Brain pericyte (primary cell): ENCODE measurements around the gene USP17L15.
"Not testable (repeated sequence)": the region's sequence is repeated elsewhere in the genome, so short reads cannot be mapped to it uniquely, and the experiment has no call there.

Experiments used
- DNase-seq: peaks from one replicate; pipeline ENCODE4 v3.0.0-alpha.2; 2012; ENCODE audit warnings: low read depth, low spot score

The USP17L15 gene, protein sequence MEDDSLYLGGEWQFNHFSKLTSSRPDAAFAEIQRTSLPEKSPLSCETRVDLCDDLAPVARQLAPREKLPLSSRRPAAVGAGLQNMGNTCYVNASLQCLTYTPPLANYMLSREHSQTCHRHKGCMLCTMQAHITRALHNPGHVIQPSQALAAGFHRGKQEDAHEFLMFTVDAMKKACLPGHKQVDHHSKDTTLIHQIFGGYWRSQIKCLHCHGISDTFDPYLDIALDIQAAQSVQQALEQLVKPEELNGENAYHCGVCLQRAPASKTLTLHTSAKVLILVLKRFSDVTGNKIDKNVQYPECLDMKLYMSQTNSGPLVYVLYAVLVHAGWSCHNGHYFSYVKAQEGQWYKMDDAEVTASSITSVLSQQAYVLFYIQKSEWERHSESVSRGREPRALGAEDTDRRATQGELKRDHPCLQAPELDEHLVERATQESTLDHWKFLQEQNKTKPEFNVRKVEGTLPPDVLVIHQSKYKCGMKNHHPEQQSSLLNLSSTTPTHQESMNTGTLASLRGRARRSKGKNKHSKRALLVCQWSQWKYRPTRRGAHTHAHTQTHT

DNA sequence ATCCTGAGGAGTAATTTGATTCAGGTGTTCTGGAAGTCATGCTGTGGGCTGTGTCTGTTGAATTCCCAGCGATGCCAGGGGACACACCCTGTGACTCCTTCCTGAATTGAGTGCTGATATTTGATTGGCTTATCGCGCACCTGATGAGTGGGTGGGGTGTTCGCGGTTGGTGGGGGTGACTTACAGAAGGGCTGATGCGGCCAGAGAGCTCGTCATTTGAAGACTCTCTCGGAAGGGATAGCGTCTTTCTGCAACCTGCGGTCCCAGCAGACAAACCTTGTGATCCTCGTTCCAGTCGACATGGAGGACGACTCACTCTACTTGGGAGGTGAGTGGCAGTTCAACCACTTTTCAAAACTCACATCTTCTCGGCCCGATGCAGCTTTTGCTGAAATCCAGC is at the start of gene USP17L15:
Gene USP17L15, plus strand, starts transcription at position 301 of the 400 bp plus-strand sequence. Its CDS starts 0 bp downstream, at position 301.
- not testable (repeated sequence) for DNase-seq

DNA sequence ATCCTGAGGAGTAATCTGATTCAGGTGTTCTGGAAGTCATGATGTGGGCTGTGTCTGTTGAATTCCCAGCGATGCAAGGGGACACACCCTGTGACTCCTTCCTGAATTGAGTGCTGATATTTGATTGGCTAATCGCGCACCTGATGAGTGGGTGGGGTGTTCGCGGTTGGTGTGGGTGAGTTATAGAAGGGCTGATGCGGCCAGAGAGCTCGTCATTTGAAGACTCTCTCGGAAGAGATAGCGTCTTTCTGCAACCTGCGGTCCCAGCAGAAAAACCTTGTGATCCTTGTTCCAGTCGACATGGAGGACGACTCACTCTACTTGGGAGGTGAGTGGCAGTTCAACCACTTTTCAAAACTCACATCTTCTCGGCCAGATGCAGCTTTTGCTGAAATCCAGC is 23.8 kb upstream of the USP17L15 start, which contains the start of gene USP17L10:
Gene USP17L10, plus strand, starts transcription at position 301 of the 400 bp plus-strand sequence. Its CDS starts 0 bp downstream, at position 301.
- DNase-seq = not testable (repeated sequence)

DNA sequence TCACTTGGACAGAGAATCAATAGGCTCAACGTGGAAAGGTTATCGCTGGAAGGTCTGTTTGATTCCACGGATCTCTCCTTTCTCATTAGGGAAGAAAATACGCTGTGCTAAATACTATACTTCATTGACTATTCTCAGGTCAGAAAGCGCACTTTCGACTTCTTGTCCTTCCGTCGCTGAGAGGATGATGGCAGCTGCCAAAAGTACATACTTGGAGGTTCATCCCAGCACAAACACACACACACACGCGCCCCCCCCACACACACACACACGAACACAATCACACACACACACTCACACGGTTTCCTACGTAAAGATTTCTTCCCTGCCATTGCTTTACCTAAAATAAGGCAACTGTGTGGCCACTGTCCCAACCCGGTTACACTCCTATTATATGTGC is 19.5 kb upstream of the USP17L15 start:
- not testable (repeated sequence) for DNase-seq

DNA sequence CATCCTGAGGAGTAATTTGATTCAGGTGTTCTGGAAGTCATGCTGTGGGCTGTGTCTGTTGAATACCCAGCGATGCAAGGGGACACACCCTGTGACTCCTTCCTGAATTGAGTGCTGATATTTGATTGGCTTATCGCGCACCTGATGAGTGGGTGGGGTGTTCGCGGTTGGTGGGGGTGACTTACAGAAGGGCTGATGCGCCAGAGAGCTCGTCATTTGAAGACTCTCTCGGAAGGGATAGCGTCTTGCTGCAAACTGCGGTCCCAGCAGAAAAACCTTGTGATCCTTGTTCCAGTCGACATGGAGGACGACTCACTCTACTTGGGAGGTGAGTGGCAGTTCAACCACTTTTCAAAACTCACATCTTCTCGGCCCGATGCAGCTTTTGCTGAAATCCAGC is 19.1 kb upstream of the USP17L15 start, which contains the start of gene USP17L11:
Gene USP17L11, plus strand, starts transcription at position 301 of the 400 bp plus-strand sequence. Its CDS starts 0 bp downstream, at position 301.
- DNase-seq = not testable (repeated sequence)

DNA sequence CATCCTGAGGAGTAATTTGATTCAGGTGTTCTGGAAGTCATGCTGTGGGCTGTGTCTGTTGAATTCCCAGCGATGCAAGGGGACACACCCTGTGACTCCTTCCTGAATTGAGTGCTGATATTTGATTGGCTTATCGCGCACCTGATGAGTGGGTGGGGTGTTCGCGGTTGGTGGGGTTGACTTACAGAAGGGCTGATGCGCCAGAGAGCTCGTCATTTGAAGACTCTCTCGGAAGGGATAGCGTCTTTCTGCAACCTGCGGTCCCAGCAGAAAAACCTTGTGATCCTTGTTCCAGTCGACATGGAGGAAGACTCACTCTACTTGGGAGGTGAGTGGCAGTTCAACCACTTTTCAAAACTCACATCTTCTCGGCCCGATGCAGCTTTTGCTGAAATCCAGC is 14.3 kb upstream of the USP17L15 start, which contains the start of gene USP17L12:
Gene USP17L12, plus strand, starts transcription at position 301 of the 400 bp plus-strand sequence. Its CDS starts 0 bp downstream, at position 301.
- DNase-seq = not testable (repeated sequence)

DNA sequence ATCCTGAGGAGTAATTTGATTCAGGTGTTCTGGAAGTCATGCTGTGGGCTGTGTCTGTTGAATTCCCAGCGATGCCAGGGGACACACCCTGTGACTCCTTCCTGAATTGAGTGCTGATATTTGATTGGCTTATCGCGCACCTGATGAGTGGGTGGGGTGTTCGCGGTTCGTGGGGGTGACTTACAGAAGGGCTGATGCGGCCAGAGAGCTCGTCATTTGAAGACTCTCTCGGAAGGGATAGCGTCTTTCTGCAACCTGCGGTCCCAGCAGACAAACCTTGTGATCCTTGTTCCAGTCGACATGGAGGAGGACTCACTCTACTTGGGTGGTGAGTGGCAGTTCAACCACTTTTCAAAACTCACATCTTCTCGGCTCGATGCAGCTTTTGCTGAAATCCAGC is 9.6 kb upstream of the USP17L15 start, which contains the start of gene USP17L13:
Gene USP17L13, plus strand, starts transcription at position 301 of the 400 bp plus-strand sequence. Its CDS starts 0 bp downstream, at position 301.
- not testable (repeated sequence) for DNase-seq

DNA sequence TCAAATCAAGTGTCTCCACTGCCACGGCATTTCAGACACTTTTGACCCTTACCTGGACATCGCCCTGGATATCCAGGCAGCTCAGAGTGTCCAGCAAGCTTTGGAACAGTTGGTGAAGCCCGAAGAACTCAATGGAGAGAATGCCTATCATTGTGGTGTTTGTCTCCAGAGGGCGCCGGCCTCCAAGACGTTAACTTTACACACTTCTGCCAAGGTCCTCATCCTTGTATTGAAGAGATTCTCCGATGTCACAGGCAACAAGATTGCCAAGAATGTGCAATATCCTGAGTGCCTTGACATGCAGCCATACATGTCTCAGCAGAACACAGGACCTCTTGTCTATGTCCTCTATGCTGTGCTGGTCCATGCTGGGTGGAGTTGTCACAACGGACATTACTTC is 3.9 kb upstream of the USP17L15 start:
- not testable (repeated sequence) for DNase-seq

DNA sequence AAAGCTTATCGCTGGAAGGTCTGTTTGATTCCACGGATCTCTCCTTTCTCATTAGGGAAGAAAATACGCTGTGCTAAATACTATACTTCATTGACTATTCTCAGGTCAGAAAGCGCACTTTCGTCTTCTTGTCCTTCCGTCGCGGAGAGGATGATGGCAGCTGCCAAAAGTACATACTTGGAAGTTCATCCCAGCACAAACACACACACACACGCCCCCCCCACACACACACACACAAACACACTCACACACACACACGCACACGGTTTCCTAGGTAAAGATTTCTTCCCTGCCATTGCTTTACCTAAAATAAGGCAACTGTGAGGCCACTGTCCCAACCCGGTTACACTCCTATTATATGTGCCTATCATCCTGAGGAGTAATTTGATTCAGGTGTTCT is 4.3 kb downstream of the USP17L15 start:
- not testable (repeated sequence) for DNase-seq

DNA sequence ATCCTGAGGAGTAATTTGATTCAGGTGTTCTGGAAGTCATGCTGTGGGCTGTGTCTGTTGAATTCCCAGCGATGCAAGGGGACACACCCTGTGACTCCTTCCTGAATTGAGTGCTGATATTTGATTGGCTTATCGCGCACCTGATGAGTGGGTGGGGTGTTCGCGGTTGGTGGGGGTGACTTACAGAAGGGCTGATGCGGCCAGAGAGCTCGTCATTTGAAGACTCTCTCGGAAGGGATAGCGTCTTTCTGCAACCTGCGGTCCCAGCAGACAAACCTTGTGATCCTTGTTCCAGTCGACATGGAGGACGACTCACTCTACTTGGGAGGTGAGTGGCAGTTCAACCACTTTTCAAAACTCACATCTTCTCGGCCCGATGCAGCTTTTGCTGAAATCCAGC is 9.4 kb downstream of the USP17L15 start, which contains the start of gene USP17L17:
Gene USP17L17, plus strand, starts transcription at position 301 of the 400 bp plus-strand sequence. Its CDS starts 0 bp downstream, at position 301.
- DNase-seq = not testable (repeated sequence)

DNA sequence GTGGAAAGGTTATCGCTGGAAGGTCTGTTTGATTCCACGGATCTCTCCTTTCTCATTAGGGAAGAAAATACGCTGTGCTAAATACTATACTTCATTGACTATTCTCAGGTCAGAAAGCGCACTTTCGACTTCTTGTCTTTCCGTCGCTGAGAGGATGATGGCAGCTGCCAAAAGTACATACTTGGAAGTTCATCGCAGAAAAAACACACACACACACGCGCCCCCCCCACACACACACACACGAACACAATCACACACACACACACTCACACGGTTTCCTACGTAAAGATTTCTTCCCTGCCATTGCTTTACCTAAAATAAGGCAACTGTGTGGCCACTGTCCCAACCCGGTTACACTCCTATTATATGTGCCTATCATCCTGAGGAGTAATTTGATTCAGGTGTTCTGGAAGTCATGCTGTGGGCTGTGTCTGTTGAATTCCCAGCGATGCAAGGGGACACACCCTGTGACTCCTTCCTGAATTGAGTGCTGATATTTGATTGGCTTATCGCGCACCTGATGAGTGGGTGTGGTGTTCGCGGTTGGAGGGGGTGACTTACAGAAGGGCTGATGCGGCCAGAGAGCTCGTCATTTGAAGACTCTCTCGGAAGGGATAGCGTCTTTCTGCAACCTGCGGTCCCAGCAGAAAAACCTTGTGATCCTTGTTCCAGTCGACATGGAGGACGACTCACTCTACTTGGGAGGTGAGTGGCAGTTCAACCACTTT is 13.9 kb downstream of the USP17L15 start, which contains the start of gene USP17L18:
Gene USP17L18, plus strand, starts transcription at position 678 of the 728 bp plus-strand sequence. Its CDS starts 0 bp downstream, at position 678.
- DNase-seq = not testable (repeated sequence)

DNA sequence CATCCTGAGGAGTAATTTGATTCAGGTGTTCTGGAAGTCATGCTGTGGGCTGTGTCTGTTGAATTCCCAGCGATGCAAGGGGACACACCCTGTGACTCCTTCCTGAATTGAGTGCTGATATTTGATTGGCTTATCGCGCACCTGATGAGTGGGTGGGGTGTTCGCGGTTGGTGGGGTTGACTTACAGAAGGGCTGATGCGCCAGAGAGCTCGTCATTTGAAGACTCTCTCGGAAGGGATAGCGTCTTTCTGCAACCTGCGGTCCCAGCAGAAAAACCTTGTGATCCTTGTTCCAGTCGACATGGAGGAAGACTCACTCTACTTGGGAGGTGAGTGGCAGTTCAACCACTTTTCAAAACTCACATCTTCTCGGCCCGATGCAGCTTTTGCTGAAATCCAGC is 18.9 kb downstream of the USP17L15 start, which contains the start of gene USP17L19:
Gene USP17L19, plus strand, starts transcription at position 301 of the 400 bp plus-strand sequence. Its CDS starts 0 bp downstream, at position 301.
- DNase-seq = not testable (repeated sequence)

DNA sequence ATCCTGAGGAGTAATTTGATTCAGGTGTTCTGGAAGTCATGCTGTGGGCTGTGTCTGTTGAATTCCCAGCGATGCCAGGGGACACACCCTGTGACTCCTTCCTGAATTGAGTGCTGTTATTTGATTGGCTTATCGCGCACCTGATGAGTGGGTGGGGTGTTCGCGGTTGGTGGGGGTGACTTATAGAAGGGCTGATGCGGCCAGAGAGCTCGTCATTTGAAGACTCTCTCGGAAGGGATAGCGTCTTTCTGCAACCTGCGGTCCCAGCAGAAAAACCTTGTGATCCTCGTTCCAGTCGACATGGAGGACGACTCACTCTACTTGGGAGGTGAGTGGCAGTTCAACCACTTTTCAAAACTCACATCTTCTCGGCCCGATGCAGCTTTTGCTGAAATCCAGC is 23.6 kb downstream of the USP17L15 start, which contains the start of gene USP17L20:
Gene USP17L20, plus strand, starts transcription at position 301 of the 400 bp plus-strand sequence. Its CDS starts 0 bp downstream, at position 301.
- not testable (repeated sequence) for DNase-seq

DNA sequence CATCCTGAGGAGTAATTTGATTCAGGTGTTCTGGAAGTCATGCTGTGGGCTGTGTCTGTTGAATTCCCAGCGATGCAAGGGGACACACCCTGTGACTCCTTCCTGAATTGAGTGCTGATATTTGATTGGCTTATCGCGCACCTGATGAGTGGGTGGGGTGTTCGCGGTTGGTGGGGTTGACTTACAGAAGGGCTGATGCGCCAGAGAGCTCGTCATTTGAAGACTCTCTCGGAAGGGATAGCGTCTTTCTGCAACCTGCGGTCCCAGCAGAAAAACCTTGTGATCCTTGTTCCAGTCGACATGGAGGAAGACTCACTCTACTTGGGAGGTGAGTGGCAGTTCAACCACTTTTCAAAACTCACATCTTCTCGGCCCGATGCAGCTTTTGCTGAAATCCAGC is 28.4 kb downstream of the USP17L15 start, which contains the start of gene USP17L21:
Gene USP17L21, plus strand, starts transcription at position 301 of the 400 bp plus-strand sequence. Its CDS starts 0 bp downstream, at position 301.
- not testable (repeated sequence) for DNase-seq

DNA sequence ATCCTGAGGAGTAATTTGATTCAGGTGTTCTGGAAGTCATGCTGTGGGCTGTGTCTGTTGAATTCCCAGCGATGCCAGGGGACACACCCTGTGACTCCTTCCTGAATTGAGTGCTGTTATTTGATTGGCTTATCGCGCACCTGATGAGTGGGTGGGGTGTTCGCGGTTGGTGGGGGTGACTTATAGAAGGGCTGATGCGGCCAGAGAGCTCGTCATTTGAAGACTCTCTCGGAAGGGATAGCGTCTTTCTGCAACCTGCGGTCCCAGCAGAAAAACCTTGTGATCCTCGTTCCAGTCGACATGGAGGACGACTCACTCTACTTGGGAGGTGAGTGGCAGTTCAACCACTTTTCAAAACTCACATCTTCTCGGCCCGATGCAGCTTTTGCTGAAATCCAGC is 33.1 kb downstream of the USP17L15 start, which contains the start of gene USP17L22:
Gene USP17L22, plus strand, starts transcription at position 301 of the 400 bp plus-strand sequence. Its CDS starts 0 bp downstream, at position 301.
- DNase-seq = not testable (repeated sequence)

DNA sequence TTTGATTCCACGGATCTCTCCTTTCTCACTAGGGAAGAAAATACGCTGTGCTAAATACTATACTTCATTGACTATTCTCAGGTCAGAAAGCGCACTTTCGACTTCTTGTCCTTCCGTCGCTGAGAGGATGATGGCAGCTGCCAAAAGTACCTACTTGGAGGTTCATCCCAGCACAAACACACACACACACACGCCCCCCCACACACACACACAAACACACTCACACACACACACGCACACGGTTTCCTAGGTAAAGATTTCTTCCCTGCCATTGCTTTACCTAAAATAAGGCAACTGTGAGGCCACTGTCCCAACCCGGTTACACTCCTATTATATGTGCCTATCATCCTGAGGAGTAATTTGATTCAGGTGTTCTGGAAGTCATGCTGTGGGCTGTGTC is 37.5 kb downstream of the USP17L15 start:
- DNase-seq = not testable (repeated sequence)
